Lung (tissue), 12 donors: ENCODE data around the gene ARHGAP10. TPM values are rescaled to one million over a fixed set of nuclear protein-coding genes. Genes with fewer than 3 reads are reported as not detected.

Experiments
- ATAC-seq: fragments of 200-7000 bp; cut with Tn5 transposase; one replicate; pipeline ENCODE4 v1.9.1; 2020; ENCODE audit warnings: moderate number of reproducible peaks; ENCODE audit not compliant: insufficient read depth, low FRiP score
- DNase-seq, 3 donors: peaks; one replicate each; pipeline ENCODE4 v3.0.0-alpha.2; 2013 to 2017
- H3K27ac ChIP-seq, 2 donors: one replicate each; pipeline ENCODE4 v1.5.1; 2013; ENCODE audit warnings: mild to moderate bottlenecking in 2 of 2, moderate library complexity in 2 of 2, control low read depth in 1 of 2, inconsistent platforms in 1 of 2, low read depth in 1 of 2, low read length in 1 of 2
- H3K27me3 ChIP-seq, 3 donors: one replicate each; pipeline ENCODE4 v1.5.1; 2013; ENCODE audit warnings: low read length in 2 of 3; ENCODE audit not compliant: control insufficient read depth in 3 of 3, insufficient read depth in 3 of 3
- H3K36me3 ChIP-seq, 4 donors: one replicate each; pipeline ENCODE4 v1.5.1; 2013; ENCODE audit warnings: low read length in 4 of 4, mild to moderate bottlenecking in 1 of 4, moderate library complexity in 1 of 4; ENCODE audit not compliant: control insufficient read depth in 4 of 4, insufficient read depth in 4 of 4
- H3K4me1 ChIP-seq, 5 donors: one replicate each; pipeline ENCODE4 v1.5.1; 2013; ENCODE audit warnings: low read length in 5 of 5, mild to moderate bottlenecking in 2 of 5, moderate library complexity in 1 of 5; ENCODE audit not compliant: control insufficient read depth in 5 of 5, insufficient read depth in 5 of 5
- H3K4me3 ChIP-seq: one replicate; pipeline ENCODE4 v1.5.1; 2013; ENCODE audit warnings: mild to moderate bottlenecking, control low read depth, moderate library complexity
- H3K9ac ChIP-seq, 2 donors: one replicate each; pipeline ENCODE4 v1.5.1; 2013; ENCODE audit warnings: low read length in 2 of 2, control low read depth in 1 of 2; ENCODE audit not compliant: insufficient read depth in 1 of 2
- H3K9me3 ChIP-seq, 4 donors: one replicate each; pipeline ENCODE4 v1.5.1; 2013; ENCODE audit warnings: low read length in 3 of 4, mild to moderate bottlenecking in 1 of 4, moderate library complexity in 1 of 4; ENCODE audit not compliant: control insufficient read depth in 4 of 4, insufficient read depth in 3 of 4
- CTCF ChIP-seq: IDR thresholded peaks from 2 replicates; pipeline ENCODE4 v1.5.1; 2012; ENCODE audit warnings: mild to moderate bottlenecking; ENCODE audit errors: control extremely low read depth, extremely low read depth
- WGBS, 2 donors: extraction: QIAGEN DNeasy Blood & Tissue Kit; methylation state at CpG; one replicate each; pipeline ENCODE4 v1.1.7; 2013; 5-methylcytosine and 5-hydroxymethylcytosine counted together
- polyA plus RNA-seq, 2 donors: library from polyadenylated mRNA; stranded (reverse); fragments of 200-250 nt; gene quantifications; one replicate each; pipeline ENCODE4 v1.2.1, GENCODE V29; 2013
- total RNA-seq, 2 donors: library from RNA; depleted of rRNA in 1 of 2; stranded (reverse); fragments of >200 nt in 1 of 2; gene quantifications; one replicate each; pipeline ENCODE4 v1.2.1, GENCODE V29; 2014 to 2021
- donor health status: control.
- donor health status: control.
- donor health status: Bipolar disorder and iron deficiency.
- donor health status: healthy.
- donor health status: DM: yes; HTN: yes; CAD: no.

ARHGAP10 gene
- total and polyA plus RNA-seq, 4 donors: 9.1 to 25.0 (median 17.5) TPM

GRCh38 chr4:147799986-147800555 is 68.2 kb downstream of the ARHGAP10 start:
- DNase-seq (no peak), ATAC-seq (no peak)
- no peaks in the 10 kb centered on the region for H3K9me3 ChIP-seq
- H3K27ac ChIP-seq: no peak overlapping the region
- peaks cover 0 to 5% (median 0%) of the 10 kb centered on the region in 5 donors for H3K4me1 ChIP-seq
- H3K36me3 ChIP-seq: no peaks in the 10 kb centered on the region
- 50 to 66% methylated on average over 7 of the region's 7 CpGs for WGBS, 2 donors
- H3K4me3 ChIP-seq: no peak overlapping the region
- H3K27me3 ChIP-seq: no peaks in the 10 kb centered on the region
- H3K9ac ChIP-seq: no peak overlapping the region
- TF ChIP-seq CTCF: no peak

GRCh38 chr4:147801820-147802219 is 69.9 kb downstream of the ARHGAP10 start:
- no peak overlapping the region for H3K9ac ChIP-seq
- H3K4me3 ChIP-seq: no peak overlapping the region
- H3K27ac ChIP-seq: no peak overlapping the region
- TF ChIP-seq CTCF: no peak
- H3K27me3 ChIP-seq: no peaks in the 10 kb centered on the region
- ATAC-seq: no peak
- DNase-seq: no peak
- WGBS, 2 donors: 86 to 87% methylated on average over 4 of the region's 4 CpGs
- H3K9me3 ChIP-seq: no peaks in the 10 kb centered on the region
- H3K36me3 ChIP-seq: no peaks in the 10 kb centered on the region
- peaks cover 0 to 8% (median 0%) of the 10 kb centered on the region in 5 donors for H3K4me1 ChIP-seq

GRCh38 chr4:147802346-147802745 is 70.5 kb downstream of the ARHGAP10 start:
- DNase-seq: no peak
- H3K4me3 ChIP-seq: no peak overlapping the region
- no peak overlapping the region for H3K9ac ChIP-seq
- TF ChIP-seq CTCF: no peak
- no peaks in the 10 kb centered on the region for H3K9me3 ChIP-seq
- H3K4me1 ChIP-seq: peaks cover 0 to 9% (median 0%) of the 10 kb centered on the region in 5 donors
- H3K27ac ChIP-seq: no peak overlapping the region
- ATAC-seq: no peak
- 86 to 95% methylated on average over 2 of the region's 2 CpGs for WGBS, 2 donors
- H3K27me3 ChIP-seq: no peaks in the 10 kb centered on the region
- no peaks in the 10 kb centered on the region for H3K36me3 ChIP-seq

GRCh38 chr4:147805946-147806345 is 74.1 kb downstream of the ARHGAP10 start:
- ATAC-seq: no peak
- Histone ChIP-seq H3K36me3 (no peaks in the 10 kb centered on the region), H3K27me3 (no peaks in the 10 kb centered on the region), H3K9ac (no peak overlapping the region), H3K27ac (no peak overlapping the region), H3K4me3 (no peak overlapping the region), H3K9me3 (no peaks in the 10 kb centered on the region), H3K4me1 (peaks cover 0 to 13% (median 0%) of the 10 kb centered on the region in 5 donors)
- DNase-seq: no peak
- 90 to 95% methylated on average over 4 of the region's 4 CpGs for WGBS, 2 donors
- TF ChIP-seq CTCF: no peak
